Right lobe of liver (tissue), 6 donors: ENCODE data around the gene WDR62. TPM values are rescaled to one million over a fixed set of nuclear protein-coding genes. Genes with fewer than 3 reads are reported as not detected.
A peak's percentile ranks its signal among the peaks of the same experiment; 100 is the strongest.

Experiments
- ATAC-seq, 4 donors: fragments of 200-7000 bp; cut with Tn5 transposase; one replicate each; pipeline ENCODE4 v1.9.1; 2020; ENCODE audit warnings: mild to moderate bottlenecking in 4 of 4, moderate library complexity in 4 of 4
- DNase-seq, 3 donors: peaks; one replicate each; pipeline ENCODE4 v3.0.0-alpha.2; 2020
- H3K27ac ChIP-seq, 3 donors: fragments of 200-600 bp; one replicate each; pipeline ENCODE4 v1.8.0; 2022
- H3K27me3 ChIP-seq, 2 donors: fragments of 200-600 bp; one replicate each; pipeline ENCODE4 v1.8.0; 2022
- H3K36me3 ChIP-seq, 4 donors: fragments of 200-600 bp; sonication (generic) in 1 of 4; one replicate each; pipeline versions ENCODE4 v1.5.1 to v1.8.0; 2017 to 2022; ENCODE audit warnings: control low read depth in 1 of 4
- H3K4me1 ChIP-seq, 4 donors: fragments of 200-600 bp; sonication (generic) in 1 of 4; one replicate each; pipeline versions ENCODE4 v1.5.1 to v1.8.0; 2017 to 2022; ENCODE audit warnings: control low read depth in 1 of 4
- H3K4me3 ChIP-seq, 3 donors: fragments of 200-600 bp; one replicate each; pipeline ENCODE4 v1.8.0; 2022
- H3K9me3 ChIP-seq, 4 donors: fragments of 200-600 bp; sonication (generic) in 1 of 4; one replicate each; pipeline versions ENCODE4 v1.5.1 to v1.8.0; 2017 to 2022; ENCODE audit warnings: control low read depth in 1 of 4
- POLR2A ChIP-seq: fragments of 450-650 bp; IDR thresholded peaks from one replicate; pipeline ENCODE4 v1.6.1; 2017; ENCODE audit warnings: antibody characterized with exemption, mild to moderate bottlenecking
- WGBS: methylation state at CpG from one replicate; pipeline ENCODE4 v1.1.6; 2018; ENCODE audit warnings: low coverage, low lambda C conversion rate; ENCODE audit not compliant: insufficient coverage; ENCODE audit errors: missing lambda C conversion rate; 5-methylcytosine and 5-hydroxymethylcytosine counted together
- intact Hi-C, 2 donors: fragments of 100-400 bp; cut with DNase I; formaldehyde crosslinking; loops; one replicate each; pipeline versions ENCODE4 v1.11.2 to v1.14.1; 2022
- long read RNA-seq: library from polyadenylated mRNA; unstranded; transcript quantifications from one replicate; pipeline ENCODE4 v2.0.0, GENCODE V29; 2019
- total RNA-seq, 6 experiments: library from RNA; depleted of rRNA in 2 of 6; stranded (reverse); fragments of >200 nt in 2 of 6; fragmentation: NEBNext Ultra II Directional in 3 of 6; extraction: Animal tissue kit (Norgen Biotek cat#: 25700) in 3 of 6; gene quantifications; one replicate each; pipeline versions ENCODE4 v1.1.0 to v1.2.4, GENCODE V29; 2016 to 2023
- TF ChIP-seq, protein P1 (sequence below), 4 donors: fragments of 200-600 bp in 3 of 4; fragments of 450-650 bp in 1 of 4; IDR thresholded peaks; one replicate each; pipeline versions ENCODE4 v1.5.1 to v1.8.0; 2016 to 2022; ENCODE audit warnings: antibody characterized with exemption in 4 of 4, mild to moderate bottlenecking in 2 of 4
- donor health status: DM: no; HTN: yes; CAD: no.
- donor health status: DM: no; HTN: no; CAD: no.
- donor health status: DM: no; HTN: no; CAD: no.
- donor health status: DM: no; HTN: yes; CAD: no.
- donor health status: DM: no; HTN: yes; CAD: no.

WDR62 gene
- 1 to 10 TPM in 2 of 6 experiments, under 1 TPM in 4; 0.20 to 1.6 (median 0.58) TPM for total RNA-seq
- long read RNA-seq = 0 reads

DNA sequence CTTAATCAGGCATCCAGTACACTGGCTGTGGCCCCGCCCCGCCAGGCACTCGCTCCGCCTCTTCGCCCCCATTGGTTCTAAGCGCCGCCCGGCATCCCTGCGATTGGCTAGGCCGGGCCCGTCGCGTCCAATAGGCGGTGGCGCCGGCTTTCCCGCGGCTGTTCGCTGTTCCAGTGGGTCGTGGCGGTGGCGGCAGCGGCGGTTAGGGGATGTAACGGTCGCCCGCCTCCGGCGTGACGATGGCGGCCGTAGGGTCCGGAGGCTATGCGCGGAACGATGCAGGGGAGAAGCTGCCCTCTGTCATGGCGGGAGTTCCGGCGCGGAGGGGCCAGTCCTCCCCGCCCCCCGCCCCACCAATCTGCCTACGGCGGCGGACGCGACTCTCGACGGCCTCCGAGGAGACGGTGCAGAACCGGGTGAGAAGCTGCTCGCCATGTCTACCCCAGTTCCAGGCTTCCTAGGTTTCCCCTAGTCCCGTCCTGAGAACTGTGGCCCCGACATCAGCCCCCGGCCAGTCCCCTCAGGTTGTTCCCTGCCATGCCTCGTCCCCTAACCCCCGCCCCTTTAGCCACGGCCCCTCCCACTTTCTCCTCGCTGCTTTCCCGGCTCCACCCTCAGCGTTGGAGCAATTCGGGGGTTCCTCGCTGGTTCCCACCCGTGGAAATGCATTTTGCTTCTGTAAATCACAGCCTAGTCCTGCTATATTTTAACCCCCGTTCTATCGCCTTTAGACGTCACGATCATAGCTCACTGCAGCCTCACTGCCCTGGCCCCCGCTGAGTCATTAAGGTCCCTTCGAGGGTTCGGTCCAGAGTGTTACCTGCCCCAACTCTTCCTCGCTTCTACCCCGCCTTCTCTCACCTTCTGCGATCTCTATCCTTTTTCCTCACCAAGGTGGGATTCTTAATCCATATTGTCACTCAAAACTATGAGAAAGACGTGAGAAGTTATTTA is at the start of gene WDR62:
Gene WDR62, plus strand, starts transcription at position 165 of the 954 bp plus-strand sequence. Its CDS starts 75 bp downstream, at position 240.
- peak; percentile 79 to 89 (median 85) for ATAC-seq
- Histone ChIP-seq H3K4me1 (peaks cover 0 to 26% (median 3%) of the 10 kb centered on the region in 4 donors), H3K27me3 (no peaks in the 10 kb centered on the region), H3K36me3 (no peaks in the 10 kb centered on the region), H3K4me3 (peak within 1 kb of the TSS; percentile 53 to 63 (median 60)), H3K27ac (peak within 1 kb of the TSS; percentile 53 to 90 (median 85)), H3K9me3 (no peaks in the 10 kb centered on the region)
- intact Hi-C loops = no loop called here
- 4% methylated on average over 24 of the region's 76 CpGs for WGBS
- DNase-seq = peak; percentile 95 to 96 (median 95)
- no peak for TF ChIP-seq POLR2A
- TF ChIP-seq, protein P1, sequence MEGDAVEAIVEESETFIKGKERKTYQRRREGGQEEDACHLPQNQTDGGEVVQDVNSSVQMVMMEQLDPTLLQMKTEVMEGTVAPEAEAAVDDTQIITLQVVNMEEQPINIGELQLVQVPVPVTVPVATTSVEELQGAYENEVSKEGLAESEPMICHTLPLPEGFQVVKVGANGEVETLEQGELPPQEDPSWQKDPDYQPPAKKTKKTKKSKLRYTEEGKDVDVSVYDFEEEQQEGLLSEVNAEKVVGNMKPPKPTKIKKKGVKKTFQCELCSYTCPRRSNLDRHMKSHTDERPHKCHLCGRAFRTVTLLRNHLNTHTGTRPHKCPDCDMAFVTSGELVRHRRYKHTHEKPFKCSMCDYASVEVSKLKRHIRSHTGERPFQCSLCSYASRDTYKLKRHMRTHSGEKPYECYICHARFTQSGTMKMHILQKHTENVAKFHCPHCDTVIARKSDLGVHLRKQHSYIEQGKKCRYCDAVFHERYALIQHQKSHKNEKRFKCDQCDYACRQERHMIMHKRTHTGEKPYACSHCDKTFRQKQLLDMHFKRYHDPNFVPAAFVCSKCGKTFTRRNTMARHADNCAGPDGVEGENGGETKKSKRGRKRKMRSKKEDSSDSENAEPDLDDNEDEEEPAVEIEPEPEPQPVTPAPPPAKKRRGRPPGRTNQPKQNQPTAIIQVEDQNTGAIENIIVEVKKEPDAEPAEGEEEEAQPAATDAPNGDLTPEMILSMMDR (IDR thresholded peaks at IDR 0.05) = no peak

DNA sequence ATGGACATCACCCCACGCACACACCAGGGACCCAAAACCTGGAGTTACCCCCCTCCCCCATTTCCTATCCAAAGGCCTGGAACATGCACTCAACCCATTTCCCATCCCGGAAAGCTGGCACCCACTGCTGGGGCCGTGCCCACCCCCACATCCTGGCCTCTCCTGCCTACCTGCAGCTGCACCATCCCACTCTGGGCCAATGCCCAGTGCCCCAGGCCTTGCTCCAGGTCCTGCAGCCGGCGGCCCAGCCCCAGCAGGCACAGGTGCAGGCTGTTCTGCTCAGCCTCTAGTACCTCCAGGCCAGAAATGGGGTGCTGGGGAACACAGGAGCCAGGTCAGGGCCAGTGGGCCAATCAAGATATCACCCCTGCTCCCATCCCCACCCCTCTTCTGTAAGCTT is 47.7 kb upstream of the WDR62 start:
- Histone ChIP-seq H3K4me1 (peaks cover 0 to 13% (median 2%) of the 10 kb centered on the region in 4 donors), H3K36me3 (peaks cover 0 to 3% (median 0%) of the 10 kb centered on the region in 4 donors), H3K27ac (no peak overlapping the region), H3K9me3 (no peaks in the 10 kb centered on the region), H3K4me3 (no peak overlapping the region), H3K27me3 (no peaks in the 10 kb centered on the region)
- intact Hi-C loops = no loop called here
- ATAC-seq = peak in 1 of 4 donors; percentile 4
- no peak for DNase-seq
- WGBS = no CpG with 5 or more reads among the region's 5 CpGs
- TF ChIP-seq POLR2A = no peak
- TF ChIP-seq, protein P1 (IDR thresholded peaks at IDR 0.05) = no peak

DNA sequence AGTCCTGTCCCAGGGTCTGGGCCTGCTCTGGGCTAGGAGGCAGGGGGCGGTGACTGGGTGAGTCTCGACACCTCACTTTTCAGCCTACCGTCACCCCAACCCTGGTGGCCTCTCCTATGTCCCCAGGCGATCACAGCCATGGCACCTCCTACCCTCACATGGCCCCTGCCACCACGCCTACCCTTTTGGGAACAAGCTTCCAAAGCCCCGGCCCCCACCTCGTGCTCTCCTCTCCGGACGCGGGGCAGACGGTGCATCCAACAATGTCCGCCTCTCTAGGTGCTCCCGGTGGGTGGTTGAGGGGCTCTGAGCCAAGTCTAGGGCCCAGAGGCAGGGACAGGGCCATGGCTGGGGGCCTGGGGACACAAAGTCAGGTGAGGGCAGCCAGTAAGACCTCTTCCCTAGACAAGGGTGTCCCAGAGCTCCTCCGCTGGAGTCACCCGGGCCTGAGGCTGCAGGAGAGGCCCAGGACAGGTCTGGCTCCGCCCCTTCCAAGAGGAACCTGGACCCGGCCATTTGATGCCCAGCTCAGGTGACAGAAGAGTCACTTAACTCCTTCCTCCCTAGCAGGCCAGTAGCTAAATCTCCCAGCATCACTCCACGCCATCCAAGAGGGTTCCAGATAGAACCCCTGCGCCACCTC is 46.2 kb upstream of the WDR62 start, which contains the start of gene SYNE4:
Gene SYNE4, minus strand, starts transcription at position 478 of the 643 bp plus-strand sequence. Its CDS starts 132 bp downstream, at position 346.
- WGBS = 54% methylated on average over 3 of the region's 19 CpGs
- Histone ChIP-seq H3K27me3 (no peaks in the 10 kb centered on the region), H3K36me3 (peaks cover 0 to 3% (median 0%) of the 10 kb centered on the region in 4 donors), H3K4me1 (peaks cover 0 to 18% (median 2%) of the 10 kb centered on the region in 4 donors), H3K27ac (peak within 1 kb of the TSS; percentile 44 to 78 (median 51)), H3K4me3 (peak within 1 kb of the TSS; percentile 54 to 71 (median 69)), H3K9me3 (no peaks in the 10 kb centered on the region)
- peak; percentile 85 to 93 (median 90) for ATAC-seq
- TF ChIP-seq, protein P1 (IDR thresholded peaks at IDR 0.05) = no peak
- TF ChIP-seq POLR2A = peak; percentile 60
- intact Hi-C loops = no loop called here
- DNase-seq = peak; percentile 85 to 91 (median 90)

DNA sequence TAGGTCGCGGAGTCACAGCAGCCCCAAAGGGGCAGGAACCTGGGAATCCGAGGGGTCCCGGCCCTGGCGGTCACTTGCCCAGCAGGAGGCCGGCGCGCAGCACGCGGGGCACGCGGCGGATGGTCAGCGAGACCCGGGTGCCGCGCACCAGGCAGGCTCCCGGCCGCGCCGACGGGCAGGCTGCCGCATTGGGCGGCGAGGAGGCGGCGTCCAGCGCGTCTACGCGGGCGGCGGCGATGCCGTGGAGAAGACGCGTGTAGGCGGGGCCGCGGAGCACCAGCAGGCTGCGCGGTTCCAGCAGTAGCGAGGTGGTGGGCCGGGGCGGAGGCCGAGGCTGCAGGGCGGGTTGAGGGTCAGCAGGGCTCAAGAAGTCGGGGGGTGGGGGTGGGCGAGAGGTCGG is 45.5 kb upstream of the WDR62 start:
- peak; percentile 75 to 79 (median 79) for DNase-seq
- peak; percentile 38 to 68 (median 52) for ATAC-seq
- TF ChIP-seq, protein P1 (IDR thresholded peaks at IDR 0.05) = no peak
- TF ChIP-seq POLR2A = no peak
- H3K4me3 ChIP-seq = peak overlapping the region; percentile 54 to 71 (median 69)
- no peaks in the 10 kb centered on the region for H3K9me3 ChIP-seq
- no peaks in the 10 kb centered on the region for H3K27me3 ChIP-seq
- peaks cover 0 to 20% (median 2%) of the 10 kb centered on the region in 4 donors for H3K4me1 ChIP-seq
- intact Hi-C loops = no loop called here
- peaks cover 0 to 3% (median 0%) of the 10 kb centered on the region in 4 donors for H3K36me3 ChIP-seq
- WGBS = 0% methylated on average over 8 of the region's 50 CpGs
- peak overlapping the region in 2 of 3 donors; percentile 51 to 78 for H3K27ac ChIP-seq
